ENCODE measurements around the gene EFCAB12.
A peak's percentile ranks its signal among the peaks of the same experiment; 100 is the strongest.

The EFCAB12 gene

GRCh38 chr3:129428376-129429079, at the start of gene EFCAB12:
EFCAB12 (minus strand) TSS chr3:129428636; CDS start chr3:129428488, 148 bp downstream.
- peak; percentile 81 for DNase-seq

GRCh38 chr3:129476586-129476985, 48.1 kb upstream of the EFCAB12 start:
- DNase-seq, result peak; percentile 54

DNA sequence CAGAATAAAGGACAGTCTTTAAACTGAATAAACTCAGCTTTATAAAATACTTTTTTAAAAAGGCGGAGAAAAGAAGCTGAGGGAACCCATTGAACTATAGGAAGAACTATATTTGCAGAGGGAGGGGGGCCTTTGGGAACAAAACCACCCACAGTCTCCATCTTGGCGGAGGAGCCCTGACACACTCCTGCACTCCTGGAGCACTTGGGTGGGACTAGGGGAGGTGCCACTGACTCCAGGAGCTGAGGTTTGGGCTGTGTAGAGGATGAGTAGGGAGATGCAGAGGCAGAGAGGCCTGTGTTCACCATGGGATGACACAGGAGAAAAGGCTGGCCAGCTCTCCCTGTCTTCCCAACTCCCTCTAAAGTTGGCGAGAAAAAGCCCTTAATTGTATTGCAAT, 47.4 kb upstream of the EFCAB12 start:
- no peak for DNase-seq

GRCh38 chr3:129474984-129475804, 46.8 kb upstream of the EFCAB12 start:
- no peak for DNase-seq

DNA sequence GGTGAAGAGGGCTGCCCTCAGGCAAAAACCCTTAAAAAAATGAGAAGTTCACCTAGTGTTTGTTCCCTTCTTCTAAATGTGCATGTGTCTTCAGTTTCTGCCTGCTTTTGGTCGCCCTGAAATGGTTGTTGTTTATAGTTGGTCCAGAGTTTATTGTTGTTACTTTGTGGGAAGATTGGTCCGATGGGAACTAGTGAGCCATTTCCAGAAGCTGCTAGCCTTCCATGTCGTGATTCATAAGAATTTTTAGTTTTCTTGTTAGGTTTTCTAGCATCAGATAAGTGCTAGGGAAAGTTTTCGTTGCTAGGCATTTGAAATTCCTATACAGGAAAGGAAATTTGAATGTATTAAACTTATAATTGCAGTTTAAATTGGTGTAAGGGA, 45.3 kb upstream of the EFCAB12 start:
- DNase-seq, result no peak

- no peak for DNase-seq
Observed at GRCh38 chr3:129473067-129473768, 44.8 kb upstream of the EFCAB12 start.

GRCh38 chr3:129470861-129471260, 42.4 kb upstream of the EFCAB12 start:
- no peak for DNase-seq

DNA sequence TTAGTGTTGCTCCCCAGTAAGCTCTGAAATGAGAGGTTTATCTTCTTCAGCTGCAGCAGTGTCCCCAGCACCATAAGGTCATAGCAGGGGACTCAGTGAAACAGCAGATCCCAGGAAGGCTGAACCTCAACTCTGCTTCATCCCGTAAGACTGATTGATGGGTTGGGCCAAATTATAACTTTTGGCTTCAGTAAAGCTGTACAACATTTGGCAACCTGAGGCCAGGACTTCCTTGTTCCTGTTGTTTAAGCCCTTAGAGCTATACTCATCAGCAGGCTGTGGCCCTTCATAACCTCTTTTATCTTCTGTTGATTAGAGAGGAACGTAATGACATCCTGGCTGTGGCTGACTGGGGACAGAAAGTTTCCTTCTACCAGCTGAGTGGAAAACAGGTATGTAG, 40.6 kb upstream of the EFCAB12 start:
- DNase-seq, result no peak

DNA sequence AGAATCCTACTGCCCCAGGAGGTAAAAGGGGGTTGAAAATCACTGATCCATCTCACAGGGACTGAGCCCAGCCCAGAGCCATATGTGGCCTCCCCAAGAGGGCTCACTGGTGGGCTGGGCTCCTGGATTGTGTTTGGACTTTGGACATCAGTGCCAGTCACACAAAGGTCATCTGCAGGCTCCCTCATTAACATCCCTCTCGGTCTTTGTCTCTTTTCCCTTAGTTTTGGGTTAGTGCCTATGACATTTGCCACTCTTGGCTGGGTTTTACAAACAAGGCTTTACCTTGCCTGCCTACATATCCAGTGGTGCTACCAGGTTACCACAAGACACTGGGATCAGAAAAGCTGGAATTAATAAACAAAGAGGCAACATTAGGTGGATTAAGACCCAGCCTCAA, 39.5 kb upstream of the EFCAB12 start:
- DNase-seq, result no peak

DNA sequence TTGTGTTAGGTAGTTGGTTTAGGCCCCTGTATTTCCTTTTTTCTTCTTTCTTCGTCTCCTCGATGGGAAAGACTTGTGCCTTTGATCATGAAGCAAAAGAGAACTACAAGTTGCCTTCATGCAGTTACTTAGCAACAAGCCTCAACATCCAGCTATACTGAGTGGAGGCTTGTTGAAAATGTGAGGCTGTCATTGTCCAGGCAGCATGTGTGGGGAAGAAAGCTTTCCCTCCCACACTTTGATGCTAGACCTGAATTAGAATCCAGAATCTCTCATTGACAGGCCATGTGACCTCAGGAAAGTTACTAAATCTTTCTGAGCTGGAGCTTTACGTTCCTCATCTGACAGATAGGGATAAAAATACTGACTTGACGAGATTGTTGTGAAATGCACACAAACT, 35.3 kb upstream of the EFCAB12 start:
- DNase-seq, result no peak

DNA sequence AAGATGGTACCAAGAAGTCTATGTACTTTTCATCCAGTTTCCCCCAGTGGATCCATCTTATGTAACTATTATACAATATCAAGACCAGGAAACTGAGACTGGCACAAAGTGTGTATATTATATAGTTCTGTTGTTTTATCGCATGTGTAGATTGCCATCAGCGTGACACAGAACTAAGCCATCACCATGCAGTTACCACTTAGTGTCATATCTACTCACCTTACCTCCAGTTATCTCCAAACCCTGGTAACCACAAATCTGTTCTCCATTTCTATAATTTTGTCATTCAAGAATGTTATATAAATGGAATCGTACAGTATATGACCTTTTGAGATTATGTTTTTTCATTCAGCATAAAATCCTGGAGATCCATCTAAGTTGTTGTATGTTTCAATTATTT, 34.7 kb upstream of the EFCAB12 start:
- DNase-seq, result no peak

DNA sequence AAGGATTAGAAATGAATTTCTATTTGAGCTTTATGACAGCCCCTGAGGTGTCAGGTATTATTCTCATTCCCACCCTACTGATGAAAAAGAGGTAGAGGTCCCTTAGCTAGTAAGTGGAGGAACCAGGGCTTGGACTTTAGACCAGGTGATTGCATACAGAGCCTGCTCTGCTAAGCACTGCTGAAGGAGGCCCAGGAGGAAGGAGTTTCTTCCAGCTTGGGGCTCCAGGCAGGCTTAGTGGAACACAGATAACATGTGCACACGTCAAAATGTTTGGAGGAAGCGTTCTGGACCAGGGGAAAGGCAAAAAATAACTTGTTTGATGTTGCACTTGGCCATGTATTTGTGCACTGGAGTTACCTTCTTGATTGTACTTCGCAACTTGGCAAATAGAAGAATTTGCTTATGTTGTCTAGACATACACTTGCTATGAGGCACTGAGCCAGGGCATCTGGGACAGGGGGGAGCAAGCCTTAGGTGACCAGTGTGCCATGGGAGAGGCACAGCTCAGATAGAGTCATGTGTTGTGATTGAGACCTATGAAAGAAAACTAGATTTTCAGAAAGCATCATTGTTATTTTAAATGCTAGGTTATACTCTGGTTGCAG, 34.0 kb upstream of the EFCAB12 start:
- no peak for DNase-seq

DNA sequence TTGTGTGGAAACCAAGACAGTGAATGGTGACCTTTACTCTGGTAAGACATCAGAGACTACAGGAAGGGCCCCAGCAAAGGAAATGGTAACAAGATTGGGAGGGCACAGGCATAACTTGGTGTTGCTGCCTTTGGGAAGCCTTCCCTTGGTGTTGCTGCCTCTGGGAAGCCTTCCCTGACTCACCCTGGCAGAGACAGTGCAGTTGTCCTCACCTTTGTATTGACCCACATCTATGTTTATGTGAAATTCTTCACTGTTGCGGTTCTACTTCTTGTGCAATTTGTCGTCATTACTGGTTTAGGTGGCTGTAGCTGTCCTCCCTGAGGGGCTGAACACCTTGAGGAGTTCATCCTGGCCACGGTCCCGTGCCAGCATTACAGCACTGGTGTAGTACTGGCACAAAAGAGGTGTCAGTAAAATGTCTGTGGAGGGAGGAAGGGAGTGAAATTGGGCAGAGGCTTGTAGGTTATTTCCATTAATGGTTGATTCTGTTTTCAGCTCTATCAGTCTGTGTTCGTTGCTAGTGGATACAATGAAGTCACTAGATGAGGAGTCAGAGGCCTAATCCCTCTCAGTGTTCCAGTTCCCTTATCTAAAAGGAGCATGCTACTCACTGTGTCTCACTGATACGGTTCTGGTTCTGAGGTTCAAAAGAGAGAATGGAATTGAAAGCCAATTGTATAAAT, 33.2 kb upstream of the EFCAB12 start:
- DNase-seq, result no peak

- DNase-seq, result no peak
Observed at GRCh38 chr3:129461022-129461421, 32.6 kb upstream of the EFCAB12 start.

DNA sequence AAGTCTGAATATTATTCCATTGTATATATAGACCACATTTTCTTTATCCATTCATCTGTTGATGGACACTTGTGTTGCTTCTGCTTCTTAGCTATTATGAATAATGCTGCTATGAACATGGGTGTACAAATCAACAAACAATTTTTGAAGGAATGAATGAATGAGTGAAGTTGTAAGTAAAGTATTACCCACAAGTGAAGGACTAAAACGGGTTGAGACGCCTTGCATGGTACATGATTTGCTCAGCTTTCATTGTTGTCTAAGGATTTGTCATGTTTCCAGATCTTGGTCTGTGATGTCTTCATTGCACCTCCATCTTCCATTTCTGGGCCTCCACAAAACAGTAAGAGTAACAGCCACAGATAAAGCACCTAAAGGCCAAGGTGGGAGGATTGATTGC, 32.1 kb upstream of the EFCAB12 start:
- DNase-seq, result no peak

GRCh38 chr3:129460155-129460554, 31.7 kb upstream of the EFCAB12 start:
- no peak for DNase-seq

DNA sequence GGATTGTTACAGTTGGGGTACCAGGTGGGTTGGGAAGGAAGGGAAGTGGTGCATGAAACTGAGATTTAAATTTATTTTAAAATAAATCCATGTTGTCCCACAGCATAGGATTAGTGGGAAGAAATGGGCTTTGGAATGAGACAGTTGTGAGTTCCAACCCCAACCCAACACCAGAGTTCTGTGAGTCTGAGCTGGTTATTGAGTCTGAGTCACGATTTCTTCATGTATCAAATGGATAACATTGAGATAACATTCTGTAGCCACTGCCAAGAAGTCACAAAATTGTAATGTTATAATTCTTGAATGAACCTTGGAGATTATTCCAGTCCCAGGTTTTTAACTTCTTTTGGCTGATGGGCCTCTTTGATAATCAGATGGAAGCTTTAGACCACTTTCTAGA, 25.3 kb upstream of the EFCAB12 start:
- no peak for DNase-seq

GRCh38 chr3:129449279-129450115, 21.1 kb upstream of the EFCAB12 start:
- DNase-seq, result no peak

- DNase-seq, result no peak
Observed at GRCh38 chr3:129448186-129448895, 19.9 kb upstream of the EFCAB12 start.

- DNase-seq, result no peak
Observed at GRCh38 chr3:129446926-129447325, 18.5 kb upstream of the EFCAB12 start.

GRCh38 chr3:129445471-129445870, 17.0 kb upstream of the EFCAB12 start:
- no peak for DNase-seq

Data from NCI-H510A treated with DMSO at 0.1 percent for 48 hours (cell line).